Stimulated activated CD4-positive, alpha-beta T cell treated with anti-CD3 and anti-CD28 coated beads, TNF-alpha, amount 100 ng/mL, for 48 hours (primary cell): ENCODE measurements around the gene ACAD8.
"Not testable (repeated sequence)": the region's sequence is repeated elsewhere in the genome, so short reads cannot be mapped to it uniquely, and the experiment has no call there.

Experiments
- DNase-seq, 3 donors: peaks; one replicate each; pipeline ENCODE4 v3.0.0-alpha.2; 2020; ENCODE audit warnings: low read depth in 3 of 3

The ACAD8 gene

DNA sequence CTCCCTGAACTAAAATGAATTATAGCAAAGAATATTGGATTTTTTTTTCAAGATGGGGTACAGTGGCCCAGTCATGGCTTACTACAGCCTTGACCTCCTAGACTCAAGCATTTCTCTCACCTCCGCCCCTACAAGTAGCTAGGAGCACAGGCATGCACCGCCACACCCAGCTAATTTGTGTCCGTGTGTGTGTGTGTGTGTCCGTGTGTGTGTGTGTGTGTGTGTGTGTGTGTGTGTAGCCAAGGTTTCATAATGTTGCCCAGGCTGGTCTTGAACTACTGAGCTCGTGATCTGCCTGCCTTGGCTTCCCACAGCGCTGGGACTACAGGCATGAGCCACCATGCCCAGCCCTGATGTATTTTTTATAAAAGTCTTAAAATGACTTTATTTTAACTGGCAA lies 12.8 kb upstream of the ACAD8 start:
- no peak for DNase-seq

GRCh38 chr11:134242376-134242775 lies 11.0 kb upstream of the ACAD8 start:
- no peak for DNase-seq

DNA sequence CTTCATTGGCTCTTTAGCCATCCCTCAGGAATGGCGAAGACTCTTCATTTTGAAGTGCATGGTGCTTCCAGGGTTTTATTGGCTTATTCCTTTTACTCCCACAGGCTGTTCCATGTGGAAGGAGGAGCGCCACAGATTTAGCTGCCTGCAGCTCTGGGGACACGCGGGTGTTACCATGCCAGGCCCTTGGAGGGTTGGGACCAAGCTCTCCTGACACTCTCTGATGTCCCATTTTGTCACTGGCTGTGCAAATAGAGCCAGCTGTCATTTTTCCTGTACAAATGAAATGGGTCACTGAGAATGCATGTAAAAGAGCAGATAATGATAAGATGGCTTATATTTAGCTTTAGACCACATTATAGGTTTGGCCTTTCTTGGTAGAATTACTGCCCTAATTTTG lies 9.5 kb upstream of the ACAD8 start:
- DNase-seq, result no peak

DNA sequence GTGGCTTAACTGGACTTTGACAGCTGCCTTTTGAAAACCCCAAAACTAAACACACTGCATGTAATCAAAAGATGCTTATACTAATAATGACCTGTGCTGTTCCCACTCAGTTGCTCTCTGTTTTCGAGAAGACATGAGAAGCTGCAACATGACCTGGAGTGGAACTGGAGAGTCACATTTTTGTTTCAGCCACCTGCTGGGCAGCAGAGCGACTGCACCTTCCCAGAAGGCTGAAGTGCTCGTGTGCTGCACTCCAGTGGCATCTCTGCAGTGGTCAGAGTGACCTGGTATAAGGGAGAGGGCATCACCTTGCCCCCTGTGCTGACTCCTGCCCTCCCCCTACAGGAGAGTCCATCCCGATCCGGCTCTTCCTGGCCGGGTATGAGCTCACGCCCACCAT lies 8.8 kb upstream of the ACAD8 start:
- no peak for DNase-seq

DNA sequence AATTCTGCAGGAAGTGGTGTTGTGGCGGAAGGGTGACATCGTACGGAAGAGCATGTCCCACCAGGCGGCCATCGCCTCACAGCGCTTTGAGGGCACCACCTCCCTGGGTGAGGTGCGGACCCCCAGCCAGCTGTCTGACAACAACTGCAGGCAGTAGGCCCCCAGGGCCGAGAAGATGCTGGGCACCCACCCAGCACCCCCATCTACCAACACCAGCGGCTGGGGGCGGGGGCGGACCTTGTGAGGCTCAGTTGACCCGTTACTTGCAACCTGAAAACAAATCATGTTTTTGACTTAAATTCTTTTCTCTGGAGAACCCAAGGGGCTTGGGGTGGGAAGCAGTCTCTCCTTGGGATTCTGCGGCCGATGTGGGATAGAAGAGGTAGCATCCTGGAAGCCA lies 7.9 kb upstream of the ACAD8 start:
- DNase-seq, result no peak

- DNase-seq, result no peak
Observed at GRCh38 chr11:134246100-134246499, 7.3 kb upstream of the ACAD8 start.

GRCh38 chr11:134246678-134247077 lies 6.7 kb upstream of the ACAD8 start:
- no peak for DNase-seq

- DNase-seq, result no peak
Observed at GRCh38 chr11:134248910-134249480, 4.4 kb upstream of the ACAD8 start.

- no peak for DNase-seq
Observed at GRCh38 chr11:134250246-134250645, 3.1 kb upstream of the ACAD8 start.

GRCh38 chr11:134250675-134251074 lies 2.7 kb upstream of the ACAD8 start:
- DNase-seq, result no peak

DNA sequence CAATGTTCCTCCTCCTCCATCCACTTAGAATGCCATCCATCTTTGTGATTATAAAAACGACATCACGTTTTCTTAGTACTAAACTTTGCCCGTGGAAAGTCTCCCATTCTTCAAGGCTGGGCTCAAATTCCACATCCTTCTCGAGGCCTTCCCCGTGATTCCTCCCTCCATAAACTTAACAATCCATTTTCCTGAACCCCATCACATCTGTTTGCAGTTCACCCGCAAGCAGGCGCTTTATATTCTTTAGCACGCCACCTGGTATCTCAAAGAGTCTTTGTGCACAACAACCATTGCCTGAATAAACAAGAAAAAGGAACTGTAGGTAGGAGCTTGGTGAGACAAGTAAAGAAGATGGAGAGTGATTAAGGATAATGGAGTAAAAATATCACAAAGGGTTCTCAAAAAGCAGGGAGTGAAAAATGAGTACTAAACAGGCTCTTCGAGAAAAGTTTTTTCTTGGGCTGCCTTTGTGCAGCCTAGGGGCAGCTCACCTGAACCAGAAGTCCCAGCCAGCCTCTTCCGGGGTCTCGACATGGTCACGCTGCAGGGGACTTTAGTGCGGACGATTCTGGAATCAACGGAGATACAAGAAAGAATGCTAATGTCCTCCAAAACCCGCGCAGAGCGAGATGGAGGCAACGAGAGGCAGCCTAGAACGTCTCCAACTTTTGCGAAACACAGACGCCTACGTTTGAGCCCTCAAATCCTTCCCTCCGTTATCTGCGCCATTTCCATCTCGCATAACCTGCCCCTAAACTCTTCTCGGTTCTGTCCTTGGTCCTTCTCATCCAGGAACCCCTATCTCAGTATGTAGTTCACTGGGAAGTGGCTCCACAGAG lies 801 bp upstream of the ACAD8 start:
- no peak for DNase-seq

GRCh38 chr11:134254433-134255183 lies 1.2 kb downstream of the ACAD8 start:
- DNase-seq, result no peak

GRCh38 chr11:134255184-134255561 lies 1.8 kb downstream of the ACAD8 start:
- not testable (repeated sequence) for DNase-seq

- no peak for DNase-seq
Observed at GRCh38 chr11:134257101-134257500, 3.7 kb downstream of the ACAD8 start.

DNA sequence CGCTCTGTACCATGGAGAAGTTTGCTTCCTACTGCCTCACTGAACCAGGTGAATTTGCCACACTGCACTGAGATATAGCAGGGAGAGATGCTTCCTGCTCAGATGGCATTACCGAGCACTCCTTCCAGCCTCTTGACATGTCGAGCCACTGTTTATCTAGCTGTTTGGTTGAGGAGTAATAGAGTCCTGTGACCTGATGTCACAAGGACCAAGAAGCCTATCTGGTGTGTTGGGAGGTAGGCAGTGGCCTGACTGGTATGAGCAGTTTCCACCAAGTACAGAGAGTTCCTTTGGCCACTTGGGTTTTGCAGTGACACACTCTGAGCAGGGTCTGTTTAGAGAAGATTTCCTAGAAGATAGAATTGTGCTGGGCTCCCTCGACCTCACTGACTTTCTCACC lies 5.2 kb downstream of the ACAD8 start:
- DNase-seq, result no peak

DNA sequence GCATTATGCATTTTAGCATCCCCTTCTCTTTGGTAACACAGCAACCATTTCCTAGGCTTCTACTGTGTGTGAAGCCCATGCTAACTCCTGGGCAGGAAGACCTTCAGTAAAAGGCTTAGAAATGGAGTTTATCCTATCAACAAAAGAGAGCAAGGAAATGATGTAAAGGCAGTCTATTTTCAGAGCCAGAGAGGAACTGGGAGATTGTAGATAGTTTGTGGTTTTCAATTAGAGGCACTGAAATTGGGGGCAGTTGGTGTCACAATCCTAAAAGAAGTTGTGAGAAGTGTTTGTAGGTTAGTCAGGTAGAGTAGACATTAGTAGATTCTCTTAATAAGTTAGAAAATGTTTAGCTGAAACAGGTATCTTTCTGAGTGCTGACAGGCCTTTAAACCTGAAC lies 7.1 kb downstream of the ACAD8 start:
- no peak for DNase-seq

DNA sequence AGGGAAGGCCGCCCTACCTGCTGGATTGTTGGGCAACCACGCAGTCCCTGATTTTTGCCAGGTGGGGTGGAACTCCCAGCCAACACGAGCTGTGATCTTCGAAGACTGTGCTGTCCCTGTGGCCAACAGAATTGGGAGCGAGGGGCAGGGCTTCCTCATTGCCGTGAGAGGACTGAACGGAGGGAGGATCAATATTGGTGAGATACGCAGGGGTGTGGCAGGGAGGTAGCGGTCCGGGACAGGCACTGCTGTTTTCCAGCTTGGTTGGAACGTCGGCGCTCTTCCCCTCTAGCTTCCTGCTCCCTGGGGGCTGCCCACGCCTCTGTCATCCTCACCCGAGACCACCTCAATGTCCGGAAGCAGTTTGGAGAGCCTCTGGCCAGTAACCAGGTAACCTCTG lies 7.6 kb downstream of the ACAD8 start:
- no peak for DNase-seq

- DNase-seq, result no peak
Observed at GRCh38 chr11:134261626-134262488, 8.5 kb downstream of the ACAD8 start.

DNA sequence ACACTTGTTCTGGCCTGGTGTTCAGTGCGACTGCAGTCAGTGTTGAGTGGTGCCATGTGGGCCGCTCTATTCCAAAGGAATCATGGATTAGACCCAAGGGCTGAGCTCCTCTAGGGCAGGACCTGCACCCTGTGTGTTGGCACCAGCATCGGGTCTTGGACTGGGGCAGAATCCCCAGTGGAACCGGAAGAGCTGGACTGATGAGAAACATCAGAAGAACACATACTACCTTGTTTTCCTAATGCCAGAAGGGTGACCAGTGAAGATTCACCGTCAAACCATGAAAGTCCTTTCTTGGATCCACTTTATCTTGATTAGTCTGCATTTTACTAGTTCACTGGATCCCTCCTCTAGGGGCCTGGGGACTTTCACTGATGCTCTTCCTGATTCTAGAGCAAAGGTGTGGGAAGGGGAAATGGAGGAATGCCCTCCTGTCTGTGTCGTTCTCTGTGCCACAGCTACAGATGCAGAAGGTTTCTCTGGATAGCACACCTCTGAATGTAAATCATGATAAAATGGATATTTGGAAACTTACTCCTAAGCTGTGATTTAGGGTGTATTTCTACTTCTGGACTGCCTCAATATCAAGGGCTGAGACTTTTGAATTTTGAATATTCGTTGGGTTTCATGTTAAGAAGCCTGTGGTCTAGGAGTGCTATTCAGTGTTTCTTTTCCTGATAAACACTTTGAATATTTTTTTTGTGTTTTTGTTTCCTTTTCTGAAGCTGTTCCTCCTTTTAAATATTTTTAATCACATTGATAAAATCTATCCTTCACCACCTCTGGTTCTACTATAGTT lies 11.8 kb downstream of the ACAD8 start:
- DNase-seq, result no peak

- DNase-seq, result no peak
Observed at GRCh38 chr11:134266440-134266839, 13.1 kb downstream of the ACAD8 start.

DNA sequence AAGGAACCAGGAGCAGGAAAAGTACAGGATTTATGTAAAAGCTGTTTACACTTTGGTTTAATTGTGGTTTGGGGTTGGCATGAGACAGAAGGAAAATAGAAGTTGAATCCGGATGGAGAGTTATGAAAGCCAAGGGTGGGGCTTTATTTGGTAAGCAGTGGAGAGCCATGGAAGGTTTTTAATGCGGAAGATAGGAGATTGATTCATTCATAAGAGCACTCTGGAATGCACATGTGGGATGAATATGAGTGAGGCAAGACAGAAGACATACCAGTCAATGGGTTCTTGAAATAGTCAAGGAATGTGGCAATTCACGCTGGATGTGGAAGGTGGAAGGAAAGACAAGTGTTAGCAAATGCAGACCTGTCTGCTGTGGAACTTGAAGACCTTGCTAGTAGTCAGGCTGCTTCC lies 13.5 kb downstream of the ACAD8 start:
- DNase-seq, result no peak
